SK-N-SH treated with all-trans-retinoic acid at 6 μM for 48 hours (cell line): ENCODE measurements around the gene SH2B3.

Experiments
- BACH2 ChIP-seq: fragments of 250-450 bp; sonication (Bioruptor Pico); IDR thresholded peaks from 2 replicates; pipeline ENCODE4 v1.9.0; 2021; ENCODE audit warnings: mild to moderate bottlenecking, borderline replicate concordance
- CSRNP3 ChIP-seq: fragments of 250-450 bp; sonication (Bioruptor Pico); IDR thresholded peaks from 2 replicates; pipeline ENCODE4 v1.5.1; 2021; ENCODE audit warnings: mild to moderate bottlenecking, moderate library complexity
- ISL1 ChIP-seq: fragments of 250-450 bp; sonication (Bioruptor Pico); IDR thresholded peaks from 2 replicates; pipeline ENCODE4 v2.1.2; 2022; ENCODE audit warnings: mild to moderate bottlenecking, moderate library complexity
- OSR1 ChIP-seq: fragments of 250-450 bp; sonication (Bioruptor Pico); IDR thresholded peaks from 2 replicates; pipeline ENCODE4 v1.8.0; 2022; ENCODE audit warnings: moderate library complexity, mild to moderate bottlenecking, inconsistent platforms
- ZFP3 ChIP-seq: fragments of 250-450 bp; sonication (Bioruptor Pico); IDR thresholded peaks from 2 replicates; pipeline ENCODE4 v1.5.0; 2020; ENCODE audit warnings: mild to moderate bottlenecking, moderate library complexity
- ZNF8 ChIP-seq: fragments of 450-650 bp; formaldehyde crosslinking; IDR thresholded peaks from 2 replicates; pipeline ENCODE4 v1.5.0; 2020; ENCODE audit warnings: mild to moderate bottlenecking, moderate library complexity

DNA sequence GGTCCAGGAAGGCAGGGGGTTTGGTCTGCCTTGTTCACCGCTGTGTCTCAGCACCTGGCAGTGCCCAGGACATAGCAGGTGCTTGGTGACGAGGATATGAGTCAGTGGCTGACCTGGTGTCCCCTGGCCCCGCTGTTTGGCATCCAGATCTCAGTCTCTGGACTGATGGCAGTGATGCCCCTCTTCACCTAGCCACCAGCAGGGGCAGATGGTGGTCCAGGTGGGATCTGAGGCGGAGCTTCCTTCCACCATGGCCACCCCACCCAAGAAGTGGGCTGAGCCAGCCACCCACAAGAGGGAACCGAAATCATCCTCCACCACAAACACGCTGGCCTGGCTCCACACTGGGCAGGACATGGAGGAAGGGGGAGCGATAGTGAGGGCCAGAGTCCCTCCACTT is 16.1 kb upstream of the SH2B3 start:
- TF ChIP-seq ZFP3 (CRISPR knock-in tag) (no peak), OSR1 (CRISPR knock-in tag) (no peak), ISL1 (CRISPR knock-in tag) (no peak), ZNF8 (CRISPR knock-in tag) (no peak), CSRNP3 (CRISPR knock-in tag) (no peak), BACH2 (no peak)
